Frontal cortex (tissue), 4 donors: ENCODE results near the gene DIP2B. TPM values are rescaled to one million over a fixed set of nuclear protein-coding genes. Genes with fewer than 3 reads are reported as not detected.
A peak's percentile ranks its signal among the peaks of the same experiment; 100 is the strongest.
"Not testable (repeated sequence)": the region's sequence is repeated elsewhere in the genome, so short reads cannot be mapped to it uniquely, and the experiment has no call there.

Experiments used
- DNase-seq, 2 donors: peaks; one replicate each; pipeline ENCODE4 v3.0.0; 2012; ENCODE audit warnings: low spot score in 2 of 2
- FAIRE-seq: peaks from 2 replicates; lab custom pipeline; 2012; peaks lifted over from hg19 to GRCh38; lab: Jason Lieb, UNC
- total RNA-seq: library from RNA; depleted of rRNA; stranded (reverse); fragments of >200 nt; gene quantifications from one replicate; pipeline ENCODE4 v1.2.3, GENCODE V29; 2014
- donor health status: control.
- donor health status: control.
- donor health status: control.

The DIP2B gene
- total RNA-seq, result 48.5 TPM

GRCh38 chr12:50504798-50505674, at the start of gene DIP2B:
Gene DIP2B (plus strand): TSS chr12:50504985. CDS start chr12:50505141, 156 bp downstream.
- FAIRE-seq, result no peak
- peak; percentile 79 to 84 for DNase-seq

DNA sequence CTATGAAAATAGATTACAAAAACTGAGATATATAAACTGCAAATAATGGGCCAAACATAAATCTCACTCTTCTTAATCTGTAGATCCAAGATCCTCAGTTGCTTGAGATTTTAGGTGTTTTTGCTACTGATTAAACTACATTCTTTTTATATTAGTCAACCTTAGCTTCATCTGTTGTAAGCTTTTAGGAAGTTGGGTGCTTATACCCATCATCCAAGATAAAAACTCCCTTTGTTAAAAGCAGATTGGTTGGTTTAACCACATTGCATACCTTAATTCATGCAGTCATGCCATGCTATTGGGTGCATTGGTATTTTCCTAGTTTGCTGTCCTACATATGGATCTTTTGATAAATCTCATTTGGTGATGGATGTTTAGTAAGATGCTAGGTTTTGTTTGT, 46.2 kb upstream of the DIP2B start:
- no peak for FAIRE-seq
- no peak for DNase-seq

DNA sequence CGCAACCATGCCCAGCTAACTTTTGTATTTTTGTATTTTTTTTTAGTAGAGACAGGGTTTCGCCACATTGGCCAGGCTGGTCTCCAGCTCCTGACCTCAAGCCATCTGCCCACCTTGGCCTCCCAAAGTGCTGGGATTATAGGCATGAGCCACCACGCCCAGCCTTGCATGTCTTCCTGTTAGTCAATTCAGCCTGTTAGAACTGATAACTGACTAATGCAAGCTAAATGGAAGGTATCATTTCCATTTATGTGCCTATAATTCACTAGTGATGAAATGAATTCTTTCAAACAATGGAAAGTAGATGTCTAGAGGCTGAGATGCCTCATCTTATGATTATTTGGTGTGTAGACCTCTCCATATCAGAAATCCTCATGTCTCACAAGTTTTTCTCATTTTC, 37.3 kb upstream of the DIP2B start:
- DNase-seq (no peak), FAIRE-seq (no peak)

DNA sequence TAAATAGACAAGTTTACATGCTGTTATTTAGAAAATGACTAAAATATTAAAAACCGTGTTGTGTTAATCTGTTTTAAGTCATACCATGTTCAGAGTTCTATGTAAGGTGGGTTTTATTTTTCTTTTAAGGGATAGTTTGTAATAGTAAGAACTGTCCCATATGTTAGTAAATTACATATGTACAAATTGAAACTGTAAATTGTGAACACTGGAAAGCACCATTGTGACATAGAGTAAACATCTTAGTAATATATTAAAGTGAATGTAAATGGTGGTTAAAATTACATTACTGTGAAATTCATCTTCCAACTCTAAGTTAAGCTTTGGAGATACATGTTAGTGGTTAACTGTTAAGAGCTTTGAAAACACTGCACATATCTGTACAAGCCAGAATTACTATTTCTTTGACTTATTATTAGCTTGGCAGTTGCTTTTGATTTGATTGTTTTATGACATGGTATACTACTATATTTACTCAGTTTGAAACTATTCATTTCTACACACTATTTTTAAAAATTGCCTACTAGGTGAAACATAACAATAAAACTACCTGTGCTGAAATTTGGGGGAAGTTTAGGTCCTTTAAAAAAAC, 27.4 kb upstream of the DIP2B start:
- DNase-seq (no peak), FAIRE-seq (no peak)

DNA sequence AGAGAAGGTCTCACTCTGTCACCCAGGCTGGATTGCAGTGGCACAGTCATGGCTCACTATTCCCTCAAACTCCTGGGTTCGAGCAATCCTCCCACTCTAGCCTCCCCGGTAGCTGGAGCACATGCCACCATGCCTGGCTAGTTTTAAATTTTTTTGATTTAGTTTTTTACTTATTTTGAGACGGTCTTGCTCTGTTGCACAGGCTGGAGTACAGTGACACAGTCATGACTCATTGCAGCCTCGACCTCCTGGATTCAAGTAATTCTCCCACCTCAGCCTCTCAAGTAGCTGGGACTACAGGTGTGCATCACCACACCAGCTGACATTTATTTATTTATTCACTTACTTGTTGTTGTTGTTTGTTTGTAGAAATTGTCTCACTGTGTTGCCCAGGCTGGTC, 22.2 kb upstream of the DIP2B start:
- FAIRE-seq (no peak), DNase-seq (no peak)

DNA sequence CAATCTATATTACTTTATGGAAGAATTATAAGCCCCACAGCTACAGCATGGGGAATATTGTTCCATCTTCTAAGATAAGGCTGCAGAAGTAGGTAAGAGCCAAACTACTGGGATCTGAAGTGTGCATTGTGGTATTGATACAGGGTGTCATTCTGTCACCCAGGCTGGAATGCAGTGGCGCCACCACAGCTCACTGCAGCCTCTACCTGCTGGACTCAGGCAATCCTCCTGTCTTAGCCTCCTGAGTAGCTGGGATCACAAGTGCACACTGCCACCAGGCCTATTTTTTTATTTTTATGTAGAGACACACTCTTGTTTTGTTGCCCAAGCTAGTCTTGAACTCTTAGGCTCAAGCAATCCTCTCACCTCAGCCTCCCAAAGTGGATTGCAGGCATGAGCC, 21.3 kb upstream of the DIP2B start:
- FAIRE-seq, result no peak
- DNase-seq, result no peak

GRCh38 chr12:50488801-50489200, 16.0 kb upstream of the DIP2B start:
- no peak for DNase-seq
- no peak for FAIRE-seq

DNA sequence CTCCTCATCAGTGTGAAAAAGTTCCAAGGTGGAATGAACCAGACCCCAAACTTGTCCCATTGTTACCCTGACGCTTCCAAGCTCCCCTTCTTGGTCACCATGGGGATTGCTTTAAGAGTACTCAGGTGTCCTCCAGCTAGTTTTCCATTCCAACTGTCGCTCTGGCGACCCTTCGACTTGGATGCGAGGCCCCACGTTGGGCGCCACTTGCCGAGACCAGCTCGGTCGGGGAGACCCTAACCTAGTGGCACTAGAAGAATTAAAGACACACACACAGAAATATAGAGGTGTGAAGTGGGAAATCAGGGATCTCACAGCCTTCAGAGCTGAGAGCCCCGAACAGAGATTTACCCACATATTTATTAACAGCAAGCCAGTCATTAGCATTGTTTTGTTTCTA, 6.7 kb upstream of the DIP2B start:
- FAIRE-seq, DNase-seq: not testable (repeated sequence)

- FAIRE-seq (no peak), DNase-seq (peak; percentile 28 to 58)
Observed at GRCh38 chr12:50505675-50506530, 1.1 kb downstream of the DIP2B start.

DNA sequence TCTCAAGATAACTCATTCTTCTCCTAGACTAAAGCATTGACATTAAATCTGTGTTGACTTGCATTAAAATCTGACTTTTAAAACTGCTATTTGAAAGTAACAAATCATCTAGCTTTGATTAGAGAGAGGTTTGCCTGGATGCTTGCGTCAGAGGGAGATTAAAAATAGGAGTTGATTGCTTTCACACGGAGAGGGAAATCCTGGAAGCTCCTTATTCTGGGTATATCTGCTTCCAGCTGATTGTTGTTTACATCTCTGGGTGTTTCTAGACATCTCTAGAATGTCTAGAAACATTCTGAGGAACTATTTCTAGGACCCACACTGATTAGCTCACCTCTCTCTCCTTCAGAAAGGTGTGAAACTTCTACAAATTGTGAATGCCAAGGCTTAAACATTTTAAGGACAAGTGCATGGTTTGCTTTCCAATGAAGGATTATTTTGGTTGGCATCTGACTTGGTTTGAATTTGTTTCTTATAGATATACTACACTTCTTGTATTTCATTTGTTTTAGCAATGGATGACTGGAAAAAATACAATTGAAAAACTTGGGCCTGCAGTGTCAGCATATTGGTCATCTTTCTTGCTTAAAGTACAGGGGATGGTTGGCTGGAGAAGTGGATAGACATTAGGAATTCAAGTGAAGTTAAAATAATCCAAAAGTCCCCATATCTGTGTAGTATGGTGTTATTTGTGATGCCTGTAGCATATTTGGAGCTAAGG, 2.1 kb downstream of the DIP2B start:
- no peak for FAIRE-seq
- DNase-seq, result no peak

- DNase-seq, result no peak
- FAIRE-seq, result no peak
Observed at GRCh38 chr12:50507474-50507838, 2.7 kb downstream of the DIP2B start.

GRCh38 chr12:50507930-50508329, 3.1 kb downstream of the DIP2B start:
- no peak for FAIRE-seq

GRCh38 chr12:50508414-50508813, 3.6 kb downstream of the DIP2B start:
- DNase-seq, result no peak
- no peak for FAIRE-seq

More at GRCh38 chr12:50507930-50508329, 3.1 kb downstream of the DIP2B start:
- no peak for DNase-seq

DNA sequence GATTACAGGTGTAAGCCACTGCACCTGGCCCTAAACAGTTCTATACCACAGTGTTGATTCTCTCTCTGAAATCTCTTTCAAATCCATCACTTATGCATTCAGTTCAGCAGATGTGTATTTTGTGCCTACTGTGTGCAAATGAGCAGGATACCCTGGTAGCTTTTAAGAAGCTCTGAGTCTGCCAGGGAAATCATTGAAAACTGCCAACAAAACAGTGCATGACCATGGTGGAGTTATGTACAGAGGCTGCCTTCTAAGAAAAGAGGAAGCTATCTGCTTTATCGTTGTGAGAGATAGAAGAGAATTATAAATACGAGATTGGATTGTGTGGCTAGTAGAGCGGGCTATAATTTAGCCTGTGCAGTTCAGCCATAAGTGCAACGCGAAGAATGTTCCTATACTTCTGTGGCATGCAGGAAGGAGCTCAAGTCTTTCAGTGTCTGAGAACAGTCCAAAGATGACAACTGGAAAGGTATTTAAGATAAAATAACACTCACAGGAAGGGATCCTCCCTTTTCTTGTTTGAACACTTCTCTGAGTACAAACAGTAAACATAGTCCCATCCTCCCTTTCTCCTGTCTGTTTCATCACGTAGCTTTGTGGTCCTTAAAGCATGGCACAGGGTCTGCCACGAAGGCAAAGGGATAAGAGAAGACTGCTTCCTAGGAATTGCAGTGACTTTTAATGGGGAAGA, 4.3 kb downstream of the DIP2B start:
- FAIRE-seq (no peak), DNase-seq (no peak)

GRCh38 chr12:50514526-50515276, 9.9 kb downstream of the DIP2B start:
- no peak for FAIRE-seq

GRCh38 chr12:50515587-50515986, 10.8 kb downstream of the DIP2B start:
- FAIRE-seq, result no peak

More at GRCh38 chr12:50514526-50515276, 9.9 kb downstream of the DIP2B start:
- DNase-seq, result no peak

DNA sequence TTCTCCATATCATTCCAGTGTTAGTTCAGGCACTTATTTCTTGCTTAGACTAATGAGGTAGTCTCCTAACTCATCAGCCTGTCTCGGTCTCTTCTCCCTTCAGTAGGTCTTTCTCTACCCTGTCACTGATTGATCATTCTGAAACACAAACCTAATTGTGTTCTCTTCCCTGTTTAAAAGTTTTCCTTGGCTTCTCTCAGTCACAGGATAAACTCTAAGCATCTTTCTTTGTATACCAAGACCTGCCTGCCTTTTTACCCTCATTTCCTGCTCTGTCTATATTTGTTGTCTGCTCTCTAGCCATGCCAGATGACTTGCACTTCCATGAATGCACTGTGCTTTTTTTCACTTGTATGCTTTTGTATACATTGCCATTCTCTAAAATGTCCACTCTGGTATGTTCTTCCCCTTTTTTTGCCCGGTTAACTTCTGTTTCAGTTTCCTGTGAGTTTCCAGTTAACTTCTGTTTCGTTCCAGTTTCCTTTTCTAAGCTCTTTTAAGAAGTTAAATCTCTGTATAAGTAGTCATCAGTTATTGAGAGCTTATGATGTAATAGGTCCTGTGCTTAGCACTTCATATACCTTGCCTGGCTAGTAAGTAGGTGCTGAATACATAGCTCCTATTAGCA, 12.8 kb downstream of the DIP2B start:
- no peak for DNase-seq
- no peak for FAIRE-seq

More at GRCh38 chr12:50515587-50515986, 10.8 kb downstream of the DIP2B start:
- no peak for DNase-seq

DNA sequence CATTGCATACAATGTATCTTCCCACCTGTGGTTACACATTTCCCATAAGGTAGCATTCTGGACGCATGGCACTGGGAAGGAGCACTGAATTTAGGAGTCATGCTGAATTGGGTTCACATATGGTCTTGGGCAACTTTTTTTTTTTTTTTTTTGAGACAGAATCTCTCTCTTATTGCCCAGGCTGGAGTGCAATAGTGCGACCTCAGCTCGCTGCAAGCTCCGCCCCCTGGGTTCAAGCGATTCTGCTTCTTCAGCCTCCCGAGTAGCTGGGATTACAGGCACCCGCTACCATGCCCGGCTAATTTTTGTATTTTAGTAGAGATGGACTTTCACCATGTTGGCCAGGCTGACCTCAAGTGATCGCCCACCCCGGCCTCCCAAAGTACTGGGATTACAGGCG, 13.3 kb downstream of the DIP2B start:
- FAIRE-seq (no peak), DNase-seq (no peak)
